Body of pancreas (tissue), 4 donors: Measurements from ENCODE around the gene LMBRD1. TPM values are rescaled to one million over a fixed set of nuclear protein-coding genes. Genes with fewer than 3 reads are reported as not detected.

ENCODE experiments used
- ATAC-seq: fragments of 150-250 bp; one replicate; pipeline ENCODE4 v1.9.1; 2016
- DNase-seq, 4 donors: peaks; one replicate each; pipeline ENCODE4 v3.0.0-alpha.2; 2019
- H3K27ac ChIP-seq, 4 donors: fragments of 200-600 bp; sonication (generic); 1 replicate in 3 of 4; 2 replicates in 1 of 4; pipeline versions ENCODE4 v1.5.1 to v1.6.1; 2016 to 2019; ENCODE audit warnings: mild to moderate bottlenecking in 1 of 4, mixed read lengths in 1 of 4, moderate library complexity in 1 of 4
- H3K27me3 ChIP-seq, 2 donors: fragments of 200-600 bp; sonication (generic); one replicate each; pipeline ENCODE4 v1.6.0; 2016; ENCODE audit warnings: mild to moderate bottlenecking in 1 of 2
- H3K36me3 ChIP-seq, 2 donors: fragments of 200-600 bp; sonication (generic); replicated peaks in 1 of 2; 2 replicates each; pipeline ENCODE4 v1.5.1; 2016; ENCODE audit warnings: low read depth in 2 of 2; ENCODE audit not compliant: insufficient read depth in 1 of 2
- H3K4me1 ChIP-seq: fragments of 200-600 bp; sonication (generic); one replicate; pipeline ENCODE4 v1.6.0; 2016
- H3K4me3 ChIP-seq, 2 donors: fragments of 200-600 bp; sonication (generic); 1 replicate in 1 of 2; 2 replicates in 1 of 2; pipeline ENCODE4 v1.5.1; 2016 to 2019
- H3K9me3 ChIP-seq, 3 donors: fragments of 200-600 bp; sonication (generic); 1 replicate in 2 of 3; 2 replicates in 1 of 3; pipeline ENCODE4 v1.5.1; 2016
- CTCF ChIP-seq, 7 experiments: fragments of 450-650 bp in 4 of 7; fragments of 200-600 bp in 3 of 7; sonication (generic) in 3 of 7; IDR thresholded peaks; one replicate each; pipeline ENCODE4 v1.5.1; 2016 to 2019; ENCODE audit warnings: antibody characterized with exemption in 7 of 7
- POLR2A ChIP-seq, 3 donors: fragments of 450-650 bp; IDR thresholded peaks; one replicate each; pipeline ENCODE4 v1.6.1; 2016; ENCODE audit warnings: antibody characterized with exemption in 3 of 3, mild to moderate bottlenecking in 2 of 3
- WGBS, 2 donors: methylation state at CpG; one replicate each; pipeline ENCODE4 v1.1.5; 2017; 5-methylcytosine and 5-hydroxymethylcytosine counted together
- intact Hi-C: fragments of 100-400 bp; cut with DNase I; formaldehyde crosslinking; loops from one replicate; pipeline ENCODE4 v1.15.1; 2023
- total RNA-seq, 2 donors: library from RNA; depleted of rRNA; stranded (reverse); fragments of >200 nt; gene quantifications; one replicate each; pipeline ENCODE4 v1.1.0, GENCODE V29; 2016

Gene LMBRD1
- total RNA-seq, 2 donors from 2014 or later: 33.9 to 55.3 TPM

- no peaks in the 10 kb centered on the region for H3K9me3 ChIP-seq
- intact Hi-C loops: no loop called here
- H3K4me3 ChIP-seq: no peak overlapping the region
- H3K4me1 ChIP-seq: peaks cover 15% of the 10 kb centered on the region
- no peaks in the 10 kb centered on the region for H3K27me3 ChIP-seq
- H3K36me3 ChIP-seq: no peaks in the 10 kb centered on the region
- DNase-seq (no peak), ATAC-seq (no peak)
- TF ChIP-seq CTCF (IDR thresholded peaks at IDR 0.05) (no peak), POLR2A (IDR thresholded peaks at IDR 0.05) (no peak)
- H3K27ac ChIP-seq: no peak overlapping the region
Observed at GRCh38 chr6:69817358-69817757, 20.5 kb upstream of the LMBRD1 start.

- no peaks in the 10 kb centered on the region for H3K9me3 ChIP-seq
- TF ChIP-seq POLR2A (IDR thresholded peaks at IDR 0.05) (no peak), CTCF (IDR thresholded peaks at IDR 0.05) (no peak)
- no peak for ATAC-seq
- H3K36me3 ChIP-seq: no peaks in the 10 kb centered on the region
- H3K27me3 ChIP-seq: no peaks in the 10 kb centered on the region
- H3K27ac ChIP-seq: no peak overlapping the region
- intact Hi-C loops: no loop called here
- peaks cover 15% of the 10 kb centered on the region for H3K4me1 ChIP-seq
- WGBS, 2 donors: 70 to 87% methylated on average over 3 of the region's 3 CpGs
- no peak overlapping the region for H3K4me3 ChIP-seq
- DNase-seq: no peak
Observed at GRCh38 chr6:69816569-69816968, 19.8 kb upstream of the LMBRD1 start.

- intact Hi-C loops: no loop called here
- peaks cover 14% of the 10 kb centered on the region for H3K4me1 ChIP-seq
- TF ChIP-seq POLR2A (IDR thresholded peaks at IDR 0.05) (no peak), CTCF (IDR thresholded peaks at IDR 0.05) (no peak)
- H3K4me3 ChIP-seq: no peak overlapping the region
- no peaks in the 10 kb centered on the region for H3K27me3 ChIP-seq
- no peak overlapping the region for H3K27ac ChIP-seq
- H3K36me3 ChIP-seq: no peaks in the 10 kb centered on the region
- 96 to 97% methylated on average over 1 of the region's 1 CpG for WGBS, 2 donors
- ATAC-seq (no peak), DNase-seq (no peak)
- H3K9me3 ChIP-seq: no peaks in the 10 kb centered on the region
Observed at GRCh38 chr6:69816026-69816425, 19.2 kb upstream of the LMBRD1 start.

GRCh38 chr6:69813508-69813907, 16.7 kb upstream of the LMBRD1 start:
- DNase-seq: no peak
- intact Hi-C loops: no loop called here
- H3K27me3 ChIP-seq: no peaks in the 10 kb centered on the region
- H3K4me3 ChIP-seq: no peak overlapping the region
- no peak overlapping the region for H3K27ac ChIP-seq
- no peak for TF ChIP-seq POLR2A (IDR thresholded peaks at IDR 0.05)
- no peak for TF ChIP-seq CTCF (IDR thresholded peaks at IDR 0.05)
- 54 to 76% methylated on average over 1 of the region's 1 CpG for WGBS, 2 donors
- no peaks in the 10 kb centered on the region for H3K36me3 ChIP-seq
- no peak for ATAC-seq
- peaks cover 4% of the 10 kb centered on the region for H3K4me1 ChIP-seq
- no peaks in the 10 kb centered on the region for H3K9me3 ChIP-seq

GRCh38 chr6:69812746-69813427, 16.1 kb upstream of the LMBRD1 start:
- Histone ChIP-seq H3K27me3 (no peaks in the 10 kb centered on the region), H3K9me3 (no peaks in the 10 kb centered on the region), H3K4me1 (no peaks in the 10 kb centered on the region), H3K4me3 (no peak overlapping the region), H3K27ac (no peak overlapping the region), H3K36me3 (no peaks in the 10 kb centered on the region)
- intact Hi-C loops: no loop called here
- TF ChIP-seq CTCF (IDR thresholded peaks at IDR 0.05) (no peak), POLR2A (IDR thresholded peaks at IDR 0.05) (no peak)
- DNase-seq: no peak
- no peak for ATAC-seq
- 71 to 76% methylated on average over 4 of the region's 4 CpGs for WGBS, 2 donors
